ENCODE measurements around the gene MARCHF6.
"Not testable (repeated sequence)": the region's sequence is repeated elsewhere in the genome, so short reads cannot be mapped to it uniquely, and the experiment has no call there.

The MARCHF6 gene

GRCh38 chr5:10377081-10377480, 23.6 kb downstream of the MARCHF6 start:
- DNase-seq, result no peak

DNA sequence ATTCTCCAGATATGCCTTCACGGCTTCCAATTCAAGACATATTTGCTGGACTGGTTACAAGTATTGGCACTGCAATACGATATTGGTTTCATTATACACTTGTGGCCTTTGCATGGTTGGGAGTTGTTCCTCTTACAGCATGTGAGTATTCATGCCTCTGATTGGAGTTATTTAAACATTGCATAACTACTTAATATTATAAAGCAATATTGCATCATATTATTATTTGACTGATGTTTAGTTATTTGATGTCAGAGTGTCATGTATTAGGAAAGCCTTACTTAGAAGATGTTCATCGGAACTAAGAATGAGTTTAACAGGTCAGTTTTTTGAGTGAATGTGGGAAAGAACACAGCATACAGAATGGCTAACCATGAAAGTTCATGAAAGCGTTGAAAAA, 28.3 kb downstream of the MARCHF6 start:
- no peak for DNase-seq

- no peak for DNase-seq
Observed at GRCh38 chr5:10384483-10384882, 31.0 kb downstream of the MARCHF6 start.

GRCh38 chr5:10387690-10388089, 34.2 kb downstream of the MARCHF6 start:
- DNase-seq, result no peak

DNA sequence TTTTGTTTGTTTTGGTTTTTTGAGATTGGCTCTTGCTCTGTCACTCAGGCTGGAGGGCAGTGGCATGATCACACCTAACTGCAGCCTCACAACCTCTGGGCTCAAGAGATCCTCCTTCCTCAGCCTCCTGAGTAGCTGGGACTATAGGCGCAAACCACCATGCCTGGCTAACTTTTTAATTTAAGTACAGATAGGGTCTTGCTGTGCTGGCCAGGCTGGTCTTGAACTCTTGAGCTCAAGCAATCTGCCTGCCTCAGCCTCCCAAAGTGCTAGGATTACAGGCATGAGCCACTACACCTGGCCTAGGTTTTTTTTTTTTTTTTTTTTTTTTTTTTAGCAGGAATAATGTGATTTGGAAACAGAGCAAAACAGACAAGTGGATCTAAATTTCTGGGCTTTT, 37.6 kb downstream of the MARCHF6 start:
- DNase-seq, result no peak

DNA sequence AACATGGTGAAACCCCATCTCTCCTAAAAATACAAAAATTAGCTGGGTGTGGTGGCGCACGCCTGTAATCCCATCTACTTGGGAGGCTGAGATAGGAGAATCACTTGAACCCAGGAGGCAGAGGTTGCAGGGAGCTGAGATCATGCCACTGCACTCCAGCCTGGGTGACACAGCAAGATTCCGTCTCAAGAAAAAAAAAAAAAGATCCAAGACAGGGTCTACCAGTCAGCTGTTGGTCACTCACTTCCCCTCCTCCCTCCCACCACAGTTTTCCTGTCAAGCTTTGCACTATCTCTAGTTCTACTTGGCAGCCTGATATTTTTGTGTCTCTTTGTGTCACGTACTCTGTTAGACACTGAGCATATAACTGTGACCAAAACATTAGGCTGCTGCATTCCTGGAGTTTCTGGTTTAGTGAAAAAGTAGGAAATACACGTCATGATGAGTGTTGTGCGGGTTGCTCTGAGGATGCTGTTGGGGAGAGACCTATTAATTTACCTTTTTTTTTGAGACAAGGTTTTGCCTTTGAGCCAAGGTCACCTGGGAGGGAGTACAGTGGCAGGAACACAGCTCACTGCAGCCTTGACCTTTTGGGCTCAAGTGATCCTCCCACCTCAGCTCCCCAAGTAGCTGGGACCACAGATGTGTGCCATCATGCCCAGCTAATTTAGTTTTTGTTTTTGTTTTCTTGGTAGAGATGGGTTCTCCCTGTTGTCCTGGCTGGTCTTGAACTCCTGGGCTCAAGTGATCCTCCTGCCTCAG, 39.3 kb downstream of the MARCHF6 start:
- DNase-seq, result not testable (repeated sequence)

GRCh38 chr5:10393491-10393890, 40.0 kb downstream of the MARCHF6 start:
- DNase-seq, result no peak

- no peak for DNase-seq
Observed at GRCh38 chr5:10396552-10396951, 43.1 kb downstream of the MARCHF6 start.

DNA sequence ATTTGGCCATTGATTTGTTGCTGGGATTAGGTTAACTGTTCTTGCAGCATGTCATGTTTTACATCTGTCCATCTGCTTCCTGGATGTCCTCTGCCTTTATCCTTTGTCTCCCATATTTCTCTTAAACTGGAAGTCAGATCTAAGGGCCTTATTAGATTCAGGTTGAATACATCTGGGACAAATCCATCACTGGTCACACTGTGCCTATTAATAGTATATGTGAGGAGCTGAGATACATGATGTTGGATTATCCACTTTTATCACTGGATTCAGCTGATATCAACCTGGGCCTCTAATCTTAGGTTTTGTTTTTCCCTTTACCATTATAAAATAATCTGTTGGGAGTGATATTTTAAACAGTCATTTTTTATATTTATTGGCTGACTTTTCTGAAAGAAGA, 46.3 kb downstream of the MARCHF6 start:
- DNase-seq, result no peak

DNA sequence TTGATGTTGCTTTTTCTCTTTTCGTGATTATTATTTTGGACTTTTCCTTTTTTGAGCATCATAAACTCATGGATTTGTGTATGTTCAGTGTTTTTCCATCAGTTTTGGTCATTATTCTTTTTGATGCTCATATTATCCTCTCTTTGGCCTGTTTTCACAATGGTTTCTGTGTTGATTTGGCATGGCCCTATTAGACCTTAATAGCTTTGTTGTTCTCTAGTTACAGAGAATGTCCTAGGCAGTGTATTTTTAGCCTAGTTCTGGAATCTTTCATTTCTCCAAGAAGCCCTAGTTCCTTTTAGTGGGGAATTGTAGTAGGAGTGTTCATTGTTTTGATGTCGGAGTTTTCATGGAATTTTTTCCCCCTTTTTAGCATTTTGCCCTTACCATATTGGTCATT, 46.9 kb downstream of the MARCHF6 start:
- no peak for DNase-seq

GRCh38 chr5:10400831-10401230, 47.3 kb downstream of the MARCHF6 start:
- no peak for DNase-seq

- DNase-seq, result no peak
Observed at GRCh38 chr5:10401498-10401897, 48.0 kb downstream of the MARCHF6 start.

All from stimulated activated CD4-positive, alpha-beta T cell treated with anti-CD3 and anti-CD28 coated beads, Interleukin-1b, Interleukin-23, amount 100 ng/mL, for 48 hours (primary cell).